Kidney epithelial cell (primary cell): ENCODE results near the gene RAB33A. TPM values are rescaled to one million over a fixed set of nuclear protein-coding genes. Genes with fewer than 3 reads are reported as not detected.

Source experiments
- DNase-seq: peaks from one replicate; pipeline ENCODE4 v3.0.0-alpha.2; 2010; ENCODE audit warnings: low read depth
- H3K27me3 ChIP-seq: 2 replicates; pipeline ENCODE4 v1.6.0; 2011; ENCODE audit warnings: low read length; ENCODE audit not compliant: control insufficient read depth, insufficient read depth
- H3K36me3 ChIP-seq: 2 replicates; pipeline ENCODE4 v1.5.1; 2011; ENCODE audit warnings: low read length; ENCODE audit not compliant: control insufficient read depth, insufficient read depth
- H3K4me3 ChIP-seq: 2 replicates; pipeline ENCODE4 v1.5.1; 2011; ENCODE audit warnings: low read depth, mild to moderate bottlenecking, control low read depth, low read length
- total RNA-seq: library from RNA; depleted of rRNA; stranded (reverse); fragments of >200 nt; gene quantifications from 2 replicates; pipeline ENCODE4 v1.2.3, GENCODE V29; 2015
- TF ChIP-seq, protein P1 (sequence below): IDR thresholded peaks from 2 replicates; pipeline ENCODE4 v1.5.1; 2011; ENCODE audit warnings: mild to moderate bottlenecking, moderate library complexity, low read length, control low read depth, inconsistent platforms; ENCODE audit not compliant: insufficient read depth, poor library complexity, severe bottlenecking

RAB33A gene
- total RNA-seq, 1 donor from 2014 or later, result 3.2 TPM

DNA sequence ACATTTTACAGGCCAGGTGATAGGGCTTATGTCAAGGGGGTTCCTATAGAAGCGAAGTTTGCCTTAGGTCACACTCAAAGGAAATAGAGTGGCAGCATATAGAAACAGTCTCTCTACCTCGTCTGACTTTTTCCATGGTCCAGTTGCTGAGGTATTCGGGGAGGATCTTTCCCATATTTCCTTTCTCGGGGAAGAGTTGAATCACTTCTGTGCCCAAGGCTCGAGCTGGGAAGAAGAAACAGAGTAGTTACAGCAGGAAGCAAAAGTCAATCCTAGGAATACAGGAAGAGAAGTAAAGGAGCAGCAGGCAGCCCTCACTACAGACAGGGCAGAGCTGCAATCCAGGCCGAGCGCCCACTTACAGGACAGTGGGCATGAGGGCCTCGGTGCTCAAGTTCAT lies 34.8 kb upstream of the RAB33A start:
- Histone ChIP-seq H3K36me3 (peaks cover 3% of the 10 kb centered on the region), H3K4me3 (no peak overlapping the region), H3K27me3 (no peaks in the 10 kb centered on the region)
- TF ChIP-seq, protein P1, sequence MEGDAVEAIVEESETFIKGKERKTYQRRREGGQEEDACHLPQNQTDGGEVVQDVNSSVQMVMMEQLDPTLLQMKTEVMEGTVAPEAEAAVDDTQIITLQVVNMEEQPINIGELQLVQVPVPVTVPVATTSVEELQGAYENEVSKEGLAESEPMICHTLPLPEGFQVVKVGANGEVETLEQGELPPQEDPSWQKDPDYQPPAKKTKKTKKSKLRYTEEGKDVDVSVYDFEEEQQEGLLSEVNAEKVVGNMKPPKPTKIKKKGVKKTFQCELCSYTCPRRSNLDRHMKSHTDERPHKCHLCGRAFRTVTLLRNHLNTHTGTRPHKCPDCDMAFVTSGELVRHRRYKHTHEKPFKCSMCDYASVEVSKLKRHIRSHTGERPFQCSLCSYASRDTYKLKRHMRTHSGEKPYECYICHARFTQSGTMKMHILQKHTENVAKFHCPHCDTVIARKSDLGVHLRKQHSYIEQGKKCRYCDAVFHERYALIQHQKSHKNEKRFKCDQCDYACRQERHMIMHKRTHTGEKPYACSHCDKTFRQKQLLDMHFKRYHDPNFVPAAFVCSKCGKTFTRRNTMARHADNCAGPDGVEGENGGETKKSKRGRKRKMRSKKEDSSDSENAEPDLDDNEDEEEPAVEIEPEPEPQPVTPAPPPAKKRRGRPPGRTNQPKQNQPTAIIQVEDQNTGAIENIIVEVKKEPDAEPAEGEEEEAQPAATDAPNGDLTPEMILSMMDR, result no peak
- no peak for DNase-seq

DNA sequence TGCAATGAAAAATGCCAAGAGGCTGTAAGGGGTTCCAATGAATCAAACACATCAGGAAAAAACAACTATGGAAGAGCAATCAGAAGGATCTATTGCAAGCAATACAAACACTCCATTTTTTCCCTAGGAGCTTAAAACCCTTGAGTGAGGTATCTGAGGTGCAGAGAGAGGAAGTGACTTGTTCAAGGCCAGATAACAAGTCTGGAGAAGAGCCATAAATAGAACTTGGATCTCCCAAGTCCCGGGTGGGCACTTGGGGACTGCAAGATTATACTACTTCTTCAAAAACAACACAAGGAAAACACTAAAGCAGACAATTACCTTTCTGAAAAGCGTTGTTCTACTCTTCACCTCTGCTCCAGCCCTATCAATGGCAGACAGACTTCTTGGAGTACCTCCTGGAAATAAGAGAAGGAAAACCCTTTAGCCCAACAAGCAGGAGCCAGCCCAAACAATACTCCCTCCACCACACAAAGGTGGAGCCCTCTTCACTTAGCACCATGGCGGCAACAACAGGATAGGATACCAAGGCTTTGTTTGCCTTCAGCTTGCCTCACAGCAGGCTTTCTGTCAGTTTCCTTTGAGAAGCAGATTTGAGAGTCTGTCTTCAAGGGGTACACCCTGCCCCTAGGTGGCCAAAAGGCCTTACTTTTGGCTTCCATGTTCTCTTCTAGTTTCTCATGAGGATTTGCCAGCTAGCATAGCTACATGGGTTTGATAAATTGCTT lies 32.1 kb upstream of the RAB33A start:
- TF ChIP-seq, protein P1, result no peak
- DNase-seq, result no peak
- H3K36me3 ChIP-seq, result peaks cover 3% of the 10 kb centered on the region

DNA sequence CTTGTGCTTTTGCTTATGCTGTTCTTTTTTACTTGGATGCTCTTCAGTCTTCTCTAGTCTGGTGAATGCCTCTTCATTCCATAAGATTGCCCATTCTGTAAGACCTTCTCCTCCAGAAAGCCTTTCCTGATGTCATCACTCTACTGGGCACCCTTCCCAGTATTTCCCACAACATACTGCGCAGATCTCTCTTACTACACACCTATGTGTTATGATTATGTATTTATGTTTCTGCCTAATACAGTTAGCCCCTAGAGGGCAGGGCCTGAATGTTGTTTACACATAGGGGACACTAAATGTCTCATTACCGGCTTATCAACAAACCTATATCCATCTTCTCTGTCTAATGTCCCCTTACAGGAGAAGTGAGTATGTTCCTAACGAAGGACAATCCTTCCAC lies 27.3 kb upstream of the RAB33A start:
- H3K36me3 ChIP-seq, result no peaks in the 10 kb centered on the region
- no peaks in the 10 kb centered on the region for H3K27me3 ChIP-seq
- no peak overlapping the region for H3K4me3 ChIP-seq
- DNase-seq, result no peak
- TF ChIP-seq, protein P1, result no peak

More for the DNA sequence above, 32.1 kb upstream of the RAB33A start:
- no peaks in the 10 kb centered on the region for H3K27me3 ChIP-seq
- no peak overlapping the region for H3K4me3 ChIP-seq

DNA sequence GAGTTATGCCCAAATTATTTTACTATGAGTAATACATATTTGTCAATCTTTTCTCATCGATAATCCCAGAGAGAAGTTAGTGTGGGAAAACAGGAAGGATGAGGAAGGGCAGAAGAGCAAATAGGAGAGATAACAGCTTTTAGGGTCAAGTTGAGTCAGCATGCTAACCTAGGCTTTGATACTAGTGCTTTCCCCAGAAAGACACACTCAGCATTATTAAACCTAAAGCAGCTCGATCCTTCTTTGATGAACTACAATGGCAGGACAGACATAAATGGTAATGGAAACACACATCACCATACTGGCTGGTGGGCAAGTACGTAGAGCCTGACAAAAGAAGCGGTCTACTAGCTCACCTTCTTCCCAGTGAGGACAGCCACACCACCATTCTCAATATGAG lies 26.6 kb upstream of the RAB33A start:
- TF ChIP-seq, protein P1, result no peak
- Histone ChIP-seq H3K4me3 (no peak overlapping the region), H3K36me3 (no peaks in the 10 kb centered on the region), H3K27me3 (no peaks in the 10 kb centered on the region)
- no peak for DNase-seq

DNA sequence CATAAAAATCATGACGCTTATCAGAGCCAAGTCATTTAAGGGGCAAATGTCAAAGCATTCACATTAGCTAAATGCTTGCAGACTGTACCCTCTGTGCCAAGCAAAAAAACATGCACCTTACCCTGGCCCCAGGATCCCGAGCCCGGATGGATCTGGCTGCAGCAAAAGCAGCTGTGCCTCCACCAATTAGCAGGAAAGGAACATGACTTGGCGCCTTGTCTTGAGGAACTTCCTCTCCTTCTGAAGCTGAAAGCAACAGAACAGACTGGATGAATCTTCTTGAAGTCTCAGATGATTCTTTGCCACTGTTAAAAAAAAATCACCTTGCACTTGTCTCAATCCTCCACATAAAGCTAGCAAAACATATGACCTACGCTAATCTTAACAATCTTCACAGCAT lies 24.1 kb upstream of the RAB33A start:
- H3K36me3 ChIP-seq, result no peaks in the 10 kb centered on the region
- no peak overlapping the region for H3K4me3 ChIP-seq
- DNase-seq, result no peak
- TF ChIP-seq, protein P1, result no peak
- H3K27me3 ChIP-seq, result no peaks in the 10 kb centered on the region

DNA sequence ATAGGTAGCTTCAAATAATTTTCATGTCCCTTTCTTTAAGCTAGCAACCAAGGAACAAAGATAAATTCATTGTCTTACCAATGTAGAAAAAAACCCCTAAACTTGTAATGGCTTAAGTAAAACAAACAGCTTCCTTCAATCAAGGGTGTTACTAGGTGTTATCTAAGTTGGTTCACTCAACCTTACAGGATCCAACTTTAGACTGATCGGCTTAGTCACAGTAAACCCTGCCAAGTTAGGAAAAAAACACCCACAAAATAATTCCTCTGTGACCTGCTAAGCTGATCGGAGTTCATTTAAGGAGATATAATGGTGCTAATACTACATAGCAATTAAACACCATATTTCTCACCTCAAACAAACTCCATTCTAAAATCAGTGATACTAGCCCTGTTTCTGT lies 16.2 kb upstream of the RAB33A start:
- H3K4me3 ChIP-seq, result no peak overlapping the region
- no peak for DNase-seq
- no peaks in the 10 kb centered on the region for H3K36me3 ChIP-seq
- TF ChIP-seq, protein P1, result no peak
- no peaks in the 10 kb centered on the region for H3K27me3 ChIP-seq
